BJ (cell line): ENCODE results near the gene MCHR2. TPM values are rescaled to one million over a fixed set of nuclear protein-coding genes. Genes with fewer than 3 reads are reported as not detected.

Experiments used
- CTCF ChIA-PET: fragments of 350-600 bp; formaldehyde crosslinking; extraction: SDS; loops from one replicate; lab custom pipeline; 2021; ENCODE audit warnings: antibody characterized with exemption, inconsistent platforms; lab: Yijun Ruan, JAX
- POLR2A ChIA-PET: fragments of 300-600 bp; sonication (Branson Sonifier 250); formaldehyde crosslinking; extraction: SDS; loops from one replicate; lab custom pipeline; 2021; ENCODE audit warnings: antibody characterized with exemption; lab: Charles Lee
- DNase-seq: peaks from one replicate; pipeline ENCODE4 v3.0.0-alpha.2; 2011; ENCODE audit warnings: low read depth
- H3K27me3 ChIP-seq: 2 replicates; pipeline ENCODE4 v1.6.0; 2011; ENCODE audit warnings: low read length; ENCODE audit not compliant: control insufficient read depth, insufficient read depth
- H3K36me3 ChIP-seq: 2 replicates; pipeline ENCODE4 v1.5.1; 2011; ENCODE audit warnings: low read length; ENCODE audit not compliant: control insufficient read depth, insufficient read depth
- H3K4me3 ChIP-seq: 2 replicates; pipeline ENCODE4 v1.5.1; 2011; ENCODE audit warnings: low read depth, mild to moderate bottlenecking, control low read depth, low read length
- CTCF ChIP-seq: IDR thresholded peaks from 2 replicates; pipeline ENCODE4 v1.5.1; 2011; ENCODE audit warnings: low read depth, mild to moderate bottlenecking, control low read depth, inconsistent platforms, low read length, moderate library complexity; ENCODE audit not compliant: insufficient read depth
- polyA plus RNA-seq: library from polyadenylated mRNA; depleted of rRNA; stranded (reverse); fragments of >200 nt; gene quantifications from 2 replicates; pipeline ENCODE4 v1.2.3, GENCODE V29; 2011

The MCHR2 gene
- polyA plus RNA-seq, 1 experiment, result not detected

DNA sequence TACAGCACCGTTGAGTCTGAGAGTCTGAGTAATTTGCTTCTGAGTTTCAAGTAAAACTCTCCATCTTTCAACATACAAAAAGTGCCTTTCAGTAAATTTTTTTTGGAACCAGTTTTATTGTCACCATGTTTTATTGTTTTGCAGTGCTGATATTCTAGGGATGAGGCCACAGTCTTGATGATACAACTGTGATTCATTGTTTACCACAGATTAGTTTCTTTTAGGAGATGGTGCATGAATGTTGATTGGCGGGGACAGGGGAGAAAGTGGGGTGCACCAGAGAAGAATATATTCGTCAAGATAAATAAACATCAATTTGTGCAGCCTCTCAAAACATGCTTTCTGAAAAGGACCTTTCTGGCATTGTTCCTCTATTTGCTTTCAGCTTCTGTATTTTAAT lies 109.0 kb downstream of the MCHR2 start:
- no peak for TF ChIP-seq CTCF
- CTCF ChIA-PET, result interaction anchor here (1.0 kb wide), 2 partner anchors 13 to 222 kb away, joined by 3 to 4 read pairs; no protein-coding TSS in a partner anchor
- POLR2A ChIA-PET, result no interaction called here
- no peak for DNase-seq
- H3K36me3 ChIP-seq, result no peaks in the 10 kb centered on the region
- H3K27me3 ChIP-seq, result no peaks in the 10 kb centered on the region; the same call in 1 of the 2 replicates
- no peak overlapping the region for H3K4me3 ChIP-seq

GRCh38 chr6:99882128-99882702 lies 111.8 kb downstream of the MCHR2 start:
- POLR2A ChIA-PET, result no interaction called here
- no peak for DNase-seq
- CTCF ChIA-PET, result interaction anchor here (1.2 to 3.5 kb wide), 2 partner anchors 14 to 23 kb away, joined by 3 to 12 read pairs; no protein-coding TSS in a partner anchor
- no peaks in the 10 kb centered on the region; the same call in 1 of the 2 replicates for H3K27me3 ChIP-seq
- TF ChIP-seq CTCF, result no peak
- H3K36me3 ChIP-seq, result no peaks in the 10 kb centered on the region
- H3K4me3 ChIP-seq, result no peak overlapping the region

DNA sequence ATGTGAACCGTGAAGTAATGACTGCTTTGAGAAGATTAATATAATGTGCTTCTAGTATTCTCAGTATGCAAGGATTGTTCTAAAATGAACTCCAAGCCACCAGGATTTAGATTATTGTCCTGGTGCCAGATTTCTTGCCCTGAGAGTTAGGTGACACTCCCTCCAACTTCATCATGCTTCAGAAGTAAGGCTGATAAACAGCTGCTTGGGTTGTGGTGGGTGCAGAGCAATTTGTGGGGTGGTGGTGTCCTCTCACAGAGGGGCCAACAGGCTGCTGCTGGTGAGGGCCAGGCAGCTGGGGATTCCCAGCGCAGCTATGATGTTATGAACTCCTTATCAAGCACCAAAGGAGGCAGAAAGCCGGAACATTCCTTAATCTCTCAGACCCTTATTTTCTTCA lies 114.6 kb downstream of the MCHR2 start:
- no peak overlapping the region for H3K4me3 ChIP-seq
- H3K27me3 ChIP-seq, result peaks cover 2% of the 10 kb centered on the region
- CTCF ChIA-PET, result interaction anchor here (0.7 to 4.4 kb wide), 4 partner anchors 9 to 40 kb away, joined by 3 to 20 read pairs (median 4); no protein-coding TSS in a partner anchor
- POLR2A ChIA-PET, result no interaction called here
- no peaks in the 10 kb centered on the region for H3K36me3 ChIP-seq
- no peak for DNase-seq
- no peak for TF ChIP-seq CTCF

- DNase-seq, result no peak
- H3K36me3 ChIP-seq, result no peaks in the 10 kb centered on the region
- TF ChIP-seq CTCF, result no peak
- ChIA-PET CTCF (interaction anchor here (1.0 to 1.6 kb wide), 2 partner anchors 40 to 225 kb away, joined by 3 read pairs; no protein-coding TSS in a partner anchor), POLR2A (interaction anchor here (0.5 kb wide), 1 partner anchor 723 kb away, joined by 4 read pairs; no protein-coding TSS in a partner anchor)
- no peak overlapping the region for H3K4me3 ChIP-seq
- H3K27me3 ChIP-seq, result peaks cover 2% of the 10 kb centered on the region; the same call in 1 of the 2 replicates
Observed at GRCh38 chr6:99875068-99875467, 119.0 kb downstream of the MCHR2 start.

DNA sequence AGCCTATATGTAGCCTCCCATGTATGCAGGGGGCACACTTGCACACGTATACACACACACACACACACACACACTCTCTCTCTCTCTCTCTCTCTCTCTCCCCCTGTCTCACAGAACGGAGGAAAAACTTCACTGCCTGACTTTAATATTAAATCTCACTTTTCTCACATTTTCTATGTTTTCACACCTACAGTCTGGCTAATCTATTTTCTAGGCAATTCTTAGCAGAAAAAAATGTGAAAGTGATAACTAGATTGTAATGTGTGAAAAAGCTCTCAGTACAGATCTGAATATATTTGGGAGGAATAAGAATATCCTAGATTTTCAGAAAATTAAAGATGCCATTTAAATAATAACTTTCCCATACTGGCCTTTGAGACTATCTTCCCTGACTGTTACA lies 120.9 kb downstream of the MCHR2 start:
- ChIA-PET CTCF (interaction anchor here (0.7 to 1.2 kb wide), 4 partner anchors 30 to 227 kb away, joined by 3 read pairs; no protein-coding TSS in a partner anchor), POLR2A (no interaction called here)
- no peak for TF ChIP-seq CTCF
- H3K27me3 ChIP-seq, result peaks cover 2% of the 10 kb centered on the region; the same call in 1 of the 2 replicates
- DNase-seq, result no peak
- no peaks in the 10 kb centered on the region for H3K36me3 ChIP-seq
- no peak overlapping the region for H3K4me3 ChIP-seq
